ENCODE measurements around the gene TMEM63A. TPM values are rescaled to one million over a fixed set of nuclear protein-coding genes. Genes with fewer than 3 reads are reported as not detected.
"Not testable (repeated sequence)": the region's sequence is repeated elsewhere in the genome, so short reads cannot be mapped to it uniquely, and the experiment has no call there.

The TMEM63A gene
- total and polyA plus RNA-seq, 7 experiments from 2014 or later, result 55.0 to 611 (median 314) TPM

- Mint-ChIP-seq H3K4me1 (peaks cover 0 to 5% (median 0%) of the 10 kb centered on the region in 7 donors), H3K27me3 (peaks cover 0 to 15% (median 0%) of the 10 kb centered on the region in 5 donors), H3K9me3 (no peaks in the 10 kb centered on the region), H3K27ac (peak overlapping the region in 1 of 9 donors; percentile 23), H3K4me3 (no peak overlapping the region), H3K36me3 (no peaks in the 10 kb centered on the region)
- Histone ChIP-seq H3K27ac (ENCODE audit: low read depth, low read length) (no peak overlapping the region), H3K4me1 (ENCODE audit: control insufficient read depth in 2 of 2, insufficient read depth in 2 of 2, low read length in 2 of 2) (no peaks in the 10 kb centered on the region), H3K4me3 (ENCODE audit: low read length) (no peak overlapping the region), H3K27me3 (ENCODE audit: control insufficient read depth in 2 of 2, insufficient read depth in 2 of 2, low read length in 2 of 2) (no peaks in the 10 kb centered on the region), H3K36me3 (ENCODE audit: control insufficient read depth in 2 of 3, insufficient read depth in 3 of 3, low read length in 3 of 3) (no peaks in the 10 kb centered on the region), H3K9me3 (ENCODE audit: control insufficient read depth in 2 of 3, low read length in 3 of 3) (no peaks in the 10 kb centered on the region)
- ATAC-seq (no peak), DNase-seq (no peak)
- intact Hi-C loops (cut with micrococcal nuclease), result loop anchor here in 1 of 2 donors (10.0 kb wide), 1 partner anchor 263 kb away; no protein-coding TSS in a partner anchor
- ChIA-PET CTCF (interaction anchor here (1.1 kb wide), 1 partner anchor 341 kb away, joined by 3 read pairs; no protein-coding TSS in a partner anchor), POLR2A (no interaction called here)
Observed at GRCh38 chr1:225817611-225818061, 64.5 kb downstream of the TMEM63A start.

GRCh38 chr1:225816643-225817538 is 65.3 kb downstream of the TMEM63A start:
- Mint-ChIP-seq H3K36me3 (no peaks in the 10 kb centered on the region), H3K4me1 (peaks cover 0 to 5% (median 0%) of the 10 kb centered on the region in 7 donors), H3K9me3 (no peaks in the 10 kb centered on the region), H3K27me3 (peaks cover 0 to 11% (median 0%) of the 10 kb centered on the region in 5 donors), H3K27ac (no peak overlapping the region), H3K4me3 (no peak overlapping the region)
- DNase-seq (no peak), ATAC-seq (no peak)
- Histone ChIP-seq H3K27me3 (ENCODE audit: control insufficient read depth in 2 of 2, insufficient read depth in 2 of 2, low read length in 2 of 2) (no peaks in the 10 kb centered on the region), H3K36me3 (ENCODE audit: control insufficient read depth in 2 of 3, insufficient read depth in 3 of 3, low read length in 3 of 3) (no peaks in the 10 kb centered on the region), H3K4me1 (ENCODE audit: control insufficient read depth in 2 of 2, insufficient read depth in 2 of 2, low read length in 2 of 2) (no peaks in the 10 kb centered on the region), H3K4me3 (ENCODE audit: low read length) (no peak overlapping the region), H3K9me3 (ENCODE audit: control insufficient read depth in 2 of 3, low read length in 3 of 3) (no peaks in the 10 kb centered on the region), H3K27ac (ENCODE audit: low read depth, low read length) (no peak overlapping the region)
- CTCF ChIA-PET, result no interaction called here
- POLR2A ChIA-PET, result interaction anchor here (1.3 kb wide), 1 partner anchor 39 kb away, joined by 4 read pairs; the partner anchor contains the start of gene SRP9
- intact Hi-C loops (cut with micrococcal nuclease), result loop anchor here in 1 of 2 donors (10.0 kb wide), 1 partner anchor 262 kb away; no protein-coding TSS in a partner anchor

GRCh38 chr1:225815526-225816178 is 66.5 kb downstream of the TMEM63A start:
- H3K27ac Mint-ChIP-seq, result peak overlapping the region in 1 of 9 donors; percentile 88
- ChIA-PET CTCF (no interaction called here), POLR2A (interaction anchor here (1.3 kb wide), 1 partner anchor 38 kb away, joined by 4 read pairs; the partner anchor contains the start of gene SRP9)
- peaks cover 0 to 18% (median 0%) of the 10 kb centered on the region in 5 donors for H3K27me3 Mint-ChIP-seq
- intact Hi-C loops (cut with micrococcal nuclease), result loop anchor here in 1 of 2 donors (10.0 kb wide), 1 partner anchor 261 kb away; no protein-coding TSS in a partner anchor
- no peak overlapping the region for H3K4me3 Mint-ChIP-seq
- H3K27me3 ChIP-seq (ENCODE audit: control insufficient read depth in 2 of 2, insufficient read depth in 2 of 2, low read length in 2 of 2), result no peaks in the 10 kb centered on the region
- no peaks in the 10 kb centered on the region for H3K4me1 ChIP-seq (ENCODE audit: control insufficient read depth in 2 of 2, insufficient read depth in 2 of 2, low read length in 2 of 2)
- H3K4me3 ChIP-seq (ENCODE audit: low read length), result no peak overlapping the region
- DNase-seq (no peak), ATAC-seq (no peak)
- H3K9me3 Mint-ChIP-seq, result no peaks in the 10 kb centered on the region
- no peak overlapping the region for H3K27ac ChIP-seq (ENCODE audit: low read depth, low read length)
- H3K9me3 ChIP-seq (ENCODE audit: control insufficient read depth in 2 of 3, low read length in 3 of 3), result no peaks in the 10 kb centered on the region
- H3K4me1 Mint-ChIP-seq, result peaks cover 0 to 8% (median 4%) of the 10 kb centered on the region in 7 donors
- H3K36me3 Mint-ChIP-seq, result no peaks in the 10 kb centered on the region
- no peaks in the 10 kb centered on the region for H3K36me3 ChIP-seq (ENCODE audit: control insufficient read depth in 2 of 3, insufficient read depth in 3 of 3, low read length in 3 of 3)

- H3K9me3 ChIP-seq (ENCODE audit: control insufficient read depth in 2 of 3, low read length in 3 of 3); H3K27me3 ChIP-seq (ENCODE audit: control insufficient read depth in 2 of 2, insufficient read depth in 2 of 2, low read length in 2 of 2); H3K4me1 ChIP-seq (ENCODE audit: control insufficient read depth in 2 of 2, insufficient read depth in 2 of 2, low read length in 2 of 2); ATAC-seq; H3K36me3 ChIP-seq (ENCODE audit: control insufficient read depth in 2 of 3, insufficient read depth in 3 of 3, low read length in 3 of 3); H3K27ac Mint-ChIP-seq; H3K9me3 Mint-ChIP-seq; H3K36me3 Mint-ChIP-seq; H3K4me3 Mint-ChIP-seq; H3K4me3 ChIP-seq (ENCODE audit: low read length); CTCF ChIA-PET; H3K27ac ChIP-seq (ENCODE audit: low read depth, low read length); DNase-seq: not testable (repeated sequence)
- peaks cover 0 to 17% (median 0%) of the 10 kb centered on the region in 5 donors for H3K27me3 Mint-ChIP-seq
- intact Hi-C loops (cut with micrococcal nuclease), result loop anchor here in 1 of 2 donors (10.0 kb wide), 1 partner anchor 260 kb away; no protein-coding TSS in a partner anchor
- H3K4me1 Mint-ChIP-seq, result peaks cover 0 to 12% (median 8%) of the 10 kb centered on the region in 7 donors
- POLR2A ChIA-PET, result interaction anchor here (0.7 kb wide), 1 partner anchor 61 kb away, joined by 4 read pairs; no protein-coding TSS in a partner anchor
Observed at GRCh38 chr1:225815090-225815489, 67.1 kb downstream of the TMEM63A start.

- no peak for DNase-seq
Observed at GRCh38 chr1:225814381-225814780, 67.8 kb downstream of the TMEM63A start.

More at GRCh38 chr1:225814381-225814780, 67.8 kb downstream of the TMEM63A start:
- Histone ChIP-seq H3K4me1 (ENCODE audit: control insufficient read depth in 2 of 2, insufficient read depth in 2 of 2, low read length in 2 of 2) (no peaks in the 10 kb centered on the region), H3K4me3 (ENCODE audit: low read length) (no peak overlapping the region), H3K27me3 (ENCODE audit: control insufficient read depth in 2 of 2, insufficient read depth in 2 of 2, low read length in 2 of 2) (no peaks in the 10 kb centered on the region), H3K27ac (ENCODE audit: low read depth, low read length) (no peak overlapping the region), H3K9me3 (ENCODE audit: control insufficient read depth in 2 of 3, low read length in 3 of 3) (no peaks in the 10 kb centered on the region), H3K36me3 (ENCODE audit: control insufficient read depth in 2 of 3, insufficient read depth in 3 of 3, low read length in 3 of 3) (no peaks in the 10 kb centered on the region)
- ATAC-seq, result no peak
- intact Hi-C loops (cut with micrococcal nuclease), result loop anchor here in 1 of 2 donors (10.0 kb wide), 1 partner anchor 260 kb away; no protein-coding TSS in a partner anchor
- H3K36me3 Mint-ChIP-seq, result no peaks in the 10 kb centered on the region
- H3K27me3 Mint-ChIP-seq, result peaks cover 0 to 20% (median 0%) of the 10 kb centered on the region in 5 donors
- H3K4me3 Mint-ChIP-seq, result no peak overlapping the region
- POLR2A ChIA-PET, result interaction anchor here (0.7 kb wide), 1 partner anchor 62 kb away, joined by 4 read pairs; no protein-coding TSS in a partner anchor
- H3K9me3 Mint-ChIP-seq, result no peaks in the 10 kb centered on the region
- CTCF ChIA-PET, result interaction anchor here (1.2 kb wide), 1 partner anchor 97 kb away, joined by 3 read pairs; no protein-coding TSS in a partner anchor
- H3K4me1 Mint-ChIP-seq, result peaks cover 0 to 16% (median 8%) of the 10 kb centered on the region in 7 donors
- H3K27ac Mint-ChIP-seq, result no peak overlapping the region
